Aorta (tissue), 5 donors: Measurements from ENCODE around the gene C1orf74. TPM values are rescaled to one million over a fixed set of nuclear protein-coding genes. Genes with fewer than 3 reads are reported as not detected.

Experiments used
- ATAC-seq: fragments of 200-7000 bp; cut with Tn5 transposase; one replicate; pipeline ENCODE4 v1.9.1; 2022; ENCODE audit warnings: moderate library complexity; ENCODE audit not compliant: low FRiP score
- DNase-seq, 2 donors: peaks; one replicate each; pipeline ENCODE4 v3.0.0-alpha.2; 2020
- H3K27ac ChIP-seq, 2 donors: one replicate each; pipeline ENCODE4 v1.5.1; 2013; ENCODE audit warnings: low read length in 2 of 2, mild to moderate bottlenecking in 2 of 2, moderate library complexity in 2 of 2, control low read depth in 1 of 2, inconsistent platforms in 1 of 2, low read depth in 1 of 2
- H3K27me3 ChIP-seq, 2 donors: one replicate each; pipeline ENCODE4 v1.6.1; 2013; ENCODE audit warnings: control low read depth in 1 of 2, low read length in 1 of 2, mild to moderate bottlenecking in 1 of 2, moderate library complexity in 1 of 2; ENCODE audit not compliant: insufficient read depth in 2 of 2, control insufficient read depth in 1 of 2
- H3K36me3 ChIP-seq, 2 donors: one replicate each; pipeline ENCODE4 v1.6.1; 2013; ENCODE audit warnings: control low read depth in 1 of 2, low read length in 1 of 2, mild to moderate bottlenecking in 1 of 2; ENCODE audit not compliant: insufficient read depth in 2 of 2, control insufficient read depth in 1 of 2
- H3K4me1 ChIP-seq, 2 donors: one replicate each; pipeline ENCODE4 v1.6.1; 2013; ENCODE audit warnings: low read length in 2 of 2, control low read depth in 1 of 2, mild to moderate bottlenecking in 1 of 2, moderate library complexity in 1 of 2; ENCODE audit not compliant: insufficient read depth in 2 of 2, control insufficient read depth in 1 of 2
- H3K4me3 ChIP-seq, 2 donors: one replicate each; pipeline ENCODE4 v1.5.1; 2013; ENCODE audit warnings: low read length in 2 of 2, control low read depth in 1 of 2, mild to moderate bottlenecking in 1 of 2
- H3K9me3 ChIP-seq: one replicate; pipeline ENCODE4 v1.6.1; 2013; ENCODE audit warnings: mild to moderate bottlenecking, low read length; ENCODE audit not compliant: control insufficient read depth
- WGBS, 2 donors: extraction: QIAGEN DNeasy Blood & Tissue Kit; methylation state at CpG; one replicate each; pipeline ENCODE4 v1.1.7; 2013; 5-methylcytosine and 5-hydroxymethylcytosine counted together
- intact Hi-C, 2 donors: fragments of 100-400 bp; cut with DNase I; formaldehyde crosslinking; loops; one replicate each; pipeline versions ENCODE4 v1.14.2 to v1.15.0; 2022
- polyA plus RNA-seq, 2 donors: library from polyadenylated mRNA; stranded (reverse); fragments of 200-250 nt; gene quantifications; one replicate each; pipeline ENCODE4 v1.2.3, GENCODE V29; 2013
- total RNA-seq, 2 donors: library from RNA; stranded (reverse); fragmentation: NEBNext Ultra II Directional; extraction: Animal tissue kit (Norgen Biotek cat#: 25700); gene quantifications; one replicate each; pipeline ENCODE4 v1.2.1, GENCODE V29; 2021
- donor health status: healthy with polysubstance abuse.
- donor health status: Bipolar disorder and iron deficiency.
- donor health status: DM: no; HTN: no; CAD: no.
- donor health status: DM: no; HTN: no; CAD: no.
- donor health status: DM: yes; HTN: yes; CAD: no.

C1orf74 gene
- total and polyA plus RNA-seq, 4 donors: 0.69 to 1.6 (median 0.93) TPM

- H3K4me1 ChIP-seq: no peaks in the 10 kb centered on the region
- no peaks in the 10 kb centered on the region for H3K36me3 ChIP-seq
- no peaks in the 10 kb centered on the region for H3K9me3 ChIP-seq
- intact Hi-C loops: no loop called here
- WGBS, 2 donors: 90 to 91% methylated on average over 4 of the region's 4 CpGs
- H3K27me3 ChIP-seq: no peaks in the 10 kb centered on the region
- ATAC-seq: no peak
- no peak for DNase-seq
- no peak overlapping the region for H3K4me3 ChIP-seq
- H3K27ac ChIP-seq: no peak overlapping the region
These were observed 25.3 kb upstream of the C1orf74 start for GRCh38 chr1:209809611-209810010.

GRCh38 chr1:209808059-209808581, 23.8 kb upstream of the C1orf74 start:
- H3K4me3 ChIP-seq: no peak overlapping the region
- ATAC-seq (no peak), DNase-seq (no peak)

DNA sequence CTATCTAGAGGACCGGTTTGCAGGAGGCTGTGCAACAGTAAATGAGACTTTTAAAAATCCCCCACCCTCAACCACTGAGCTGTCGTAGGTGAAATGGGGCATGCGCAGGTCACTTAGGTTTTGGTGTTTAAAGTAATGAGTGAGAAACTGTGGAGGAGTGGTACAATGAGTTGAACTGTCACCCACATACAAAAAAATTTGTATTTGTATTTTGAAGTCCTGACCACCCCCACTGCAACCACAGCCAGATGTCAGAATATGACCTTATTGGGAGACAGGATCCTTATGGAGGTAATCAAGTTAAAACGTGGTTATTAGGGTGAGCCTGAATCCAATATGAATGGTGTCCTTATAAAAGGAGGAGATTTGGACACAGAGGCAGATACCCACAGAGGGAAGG, 23.1 kb upstream of the C1orf74 start:
- no peaks in the 10 kb centered on the region for H3K4me1 ChIP-seq
- no peak overlapping the region for H3K4me3 ChIP-seq
- ATAC-seq (no peak), DNase-seq (no peak)
- H3K36me3 ChIP-seq: no peaks in the 10 kb centered on the region
- 90 to 93% methylated on average over 4 of the region's 4 CpGs for WGBS, 2 donors
- no peaks in the 10 kb centered on the region for H3K27me3 ChIP-seq
- intact Hi-C loops: no loop called here
- no peak overlapping the region for H3K27ac ChIP-seq
- no peaks in the 10 kb centered on the region for H3K9me3 ChIP-seq

More at GRCh38 chr1:209808059-209808581, 23.8 kb upstream of the C1orf74 start:
- H3K27me3 ChIP-seq: no peaks in the 10 kb centered on the region
- no peaks in the 10 kb centered on the region for H3K4me1 ChIP-seq
- H3K9me3 ChIP-seq: no peaks in the 10 kb centered on the region
- H3K27ac ChIP-seq: no peak overlapping the region
- intact Hi-C loops: no loop called here
- no peaks in the 10 kb centered on the region for H3K36me3 ChIP-seq

DNA sequence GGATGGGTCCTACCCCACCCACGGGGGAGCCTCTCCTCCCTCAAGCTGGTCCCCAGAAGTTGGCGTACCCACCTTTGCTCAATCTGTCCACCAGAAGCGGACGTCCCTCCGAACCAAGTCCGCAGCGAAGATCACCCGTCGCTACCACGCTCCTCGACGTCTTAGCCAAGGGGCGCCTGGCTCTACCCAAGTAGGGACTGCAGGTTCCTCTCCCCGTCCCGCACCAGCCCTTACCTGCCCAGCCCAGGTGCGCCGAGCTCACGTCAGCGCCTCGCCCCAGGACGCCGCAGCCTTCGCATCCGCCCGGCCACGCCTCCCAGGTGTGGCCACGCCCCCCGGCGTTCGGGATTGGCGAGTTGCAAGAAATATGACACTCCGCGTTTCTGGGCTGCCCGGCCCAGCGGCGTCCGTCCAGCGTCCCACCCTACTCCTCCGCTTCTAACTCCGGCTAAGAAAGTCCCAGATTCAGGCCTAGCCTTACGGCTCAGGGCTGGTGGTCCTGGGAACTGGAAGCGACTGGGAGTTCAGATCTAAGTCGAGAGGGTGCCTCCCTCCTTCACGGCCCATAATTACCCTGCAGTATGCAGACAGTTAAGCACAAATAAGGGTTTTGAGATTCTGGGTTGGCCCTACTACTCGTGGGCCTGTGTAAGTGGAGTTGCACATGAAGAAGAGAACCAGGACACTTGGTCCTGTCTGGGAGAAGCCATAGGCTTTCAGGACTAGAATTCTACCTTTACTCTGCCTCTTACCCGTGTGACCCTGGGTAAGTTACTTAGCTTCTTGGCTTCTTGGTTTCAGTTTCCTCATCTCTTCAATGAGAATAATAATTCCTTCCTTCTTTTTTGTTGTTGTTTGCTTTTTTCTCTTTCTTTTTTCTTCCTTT, 21.8 kb upstream of the C1orf74 start, which contains the start of gene IRF6:
Gene IRF6 (minus strand): TSS at position 268 of the 886 bp plus-strand sequence. CDS start 4,729 bp downstream, outside the sequence.
- H3K4me1 ChIP-seq: peaks cover 3 to 8% of the 10 kb centered on the region in 2 donors
- H3K9me3 ChIP-seq: no peaks in the 10 kb centered on the region
- no peaks in the 10 kb centered on the region for H3K27me3 ChIP-seq
- no peak within 1 kb of the TSS for H3K27ac ChIP-seq
- ATAC-seq (peak; percentile 76), DNase-seq (peak; percentile 86 to 89)
- no peak within 1 kb of the TSS for H3K4me3 ChIP-seq
- H3K36me3 ChIP-seq: no peaks in the 10 kb centered on the region
- WGBS, 2 donors: 9 to 12% methylated on average over 44 to 46 of the region's 46 CpGs
- intact Hi-C loops: no loop called here

- Histone ChIP-seq H3K27me3 (no peaks in the 10 kb centered on the region), H3K9me3 (no peaks in the 10 kb centered on the region), H3K4me1 (peaks cover 3 to 8% of the 10 kb centered on the region in 2 donors), H3K27ac (no peak overlapping the region), H3K4me3 (no peak overlapping the region), H3K36me3 (no peaks in the 10 kb centered on the region)
- intact Hi-C loops: no loop called here
- 47 to 53% methylated on average over 19 of the region's 19 CpGs for WGBS, 2 donors
- ATAC-seq: no peak
- DNase-seq: no peak
These were observed 21.0 kb upstream of the C1orf74 start for GRCh38 chr1:209805341-209805781.

GRCh38 chr1:209803568-209803967, 19.2 kb upstream of the C1orf74 start:
- H3K27me3 ChIP-seq: no peaks in the 10 kb centered on the region
- DNase-seq: no peak
- H3K9me3 ChIP-seq: no peaks in the 10 kb centered on the region
- intact Hi-C loops: no loop called here
- no peak overlapping the region for H3K4me3 ChIP-seq
- H3K4me1 ChIP-seq: peaks cover 3 to 8% of the 10 kb centered on the region in 2 donors
- ATAC-seq: no peak
- 89 to 92% methylated on average over 1 of the region's 1 CpG for WGBS, 2 donors
- H3K27ac ChIP-seq: no peak overlapping the region
- H3K36me3 ChIP-seq: no peaks in the 10 kb centered on the region

- no peaks in the 10 kb centered on the region for H3K36me3 ChIP-seq
- 85 to 96% methylated on average over 4 of the region's 4 CpGs for WGBS, 2 donors
- peaks cover 3 to 8% of the 10 kb centered on the region in 2 donors for H3K4me1 ChIP-seq
- no peaks in the 10 kb centered on the region for H3K9me3 ChIP-seq
- H3K27me3 ChIP-seq: no peaks in the 10 kb centered on the region
- no peak overlapping the region for H3K4me3 ChIP-seq
- ATAC-seq (no peak), DNase-seq (no peak)
- H3K27ac ChIP-seq: peak overlapping the region in 1 of 2 donors; percentile 11
- intact Hi-C loops: no loop called here
These were observed 18.4 kb upstream of the C1orf74 start for GRCh38 chr1:209802780-209803152.

DNA sequence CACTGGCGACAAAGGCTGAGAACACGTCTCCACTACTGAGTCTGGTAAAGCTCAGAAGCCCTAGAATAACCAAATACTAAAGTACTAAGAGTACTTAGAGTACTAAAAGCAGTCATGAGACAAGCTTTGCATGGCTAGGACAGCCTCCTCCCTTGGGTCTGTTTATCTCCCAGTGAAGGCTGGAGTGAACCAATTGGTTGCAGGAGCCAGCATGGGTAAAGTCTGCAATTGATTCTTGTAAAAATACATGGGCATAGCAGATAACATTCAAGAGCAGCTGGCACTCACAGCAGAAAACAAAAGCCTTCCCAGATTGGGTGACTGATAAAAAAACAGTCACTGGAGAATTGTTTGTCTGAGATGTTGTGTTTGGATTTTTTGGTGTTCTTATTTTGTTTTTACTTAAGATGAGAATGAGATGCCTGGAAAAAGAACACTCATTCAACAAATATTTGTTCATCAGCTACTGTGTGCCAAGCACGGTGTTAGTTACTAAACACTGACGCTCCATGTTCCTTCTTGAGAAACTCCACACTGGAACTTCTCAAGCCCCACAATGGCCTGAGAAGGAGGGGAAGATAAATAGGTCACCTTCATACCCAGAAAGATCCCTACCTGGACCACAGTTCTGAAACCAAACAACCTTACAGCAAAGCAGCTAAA, 17.9 kb upstream of the C1orf74 start:
- Histone ChIP-seq H3K27ac (peak overlapping the region; percentile 31 to 78), H3K9me3 (no peaks in the 10 kb centered on the region), H3K4me3 (no peak overlapping the region), H3K27me3 (no peaks in the 10 kb centered on the region), H3K36me3 (no peaks in the 10 kb centered on the region), H3K4me1 (peaks cover 3 to 8% of the 10 kb centered on the region in 2 donors)
- intact Hi-C loops: no loop called here
- WGBS, 2 donors: 40% methylated on average over 4 of the region's 4 CpGs
- ATAC-seq: no peak
- no peak for DNase-seq
